ENCODE results near the gene CABLES1. TPM values are rescaled to one million over a fixed set of nuclear protein-coding genes. Genes with fewer than 3 reads are reported as not detected.
"Not testable (repeated sequence)": the region's sequence is repeated elsewhere in the genome, so short reads cannot be mapped to it uniquely, and the experiment has no call there.

CABLES1 gene
- total RNA-seq, 1 experiment from 2014 or later, result 7.1 TPM

DNA sequence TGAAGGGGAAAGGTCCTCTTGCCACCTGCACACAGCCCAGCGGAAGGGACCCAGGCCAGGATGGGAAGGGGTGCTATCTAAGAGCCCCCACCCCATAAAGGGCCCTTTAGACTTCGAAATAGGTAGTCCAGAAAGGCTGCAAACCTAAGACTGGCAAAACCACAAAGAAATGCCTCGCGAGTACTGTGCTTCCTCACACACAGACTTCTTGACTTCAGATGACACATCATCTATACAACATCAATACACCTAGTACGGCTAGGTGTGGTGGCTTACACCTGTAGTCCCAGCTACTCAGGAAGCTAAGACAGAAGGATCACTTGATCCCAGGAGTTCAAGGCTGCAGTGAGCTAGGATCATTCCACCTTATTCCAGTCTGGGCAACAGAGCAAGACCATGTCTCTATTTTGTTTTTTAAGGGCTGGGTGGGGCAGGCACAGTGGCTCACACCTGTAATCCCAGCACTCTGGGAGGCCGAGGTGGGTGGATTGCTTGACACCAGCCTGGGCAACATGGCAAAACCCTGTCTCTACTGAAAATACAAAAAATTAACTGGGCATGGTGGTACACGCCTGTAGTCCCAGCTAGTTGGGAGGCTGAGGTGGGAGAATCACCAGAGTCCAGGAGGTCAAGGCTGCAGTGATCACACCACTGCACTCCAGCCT, 125.8 kb downstream of the CABLES1 start:
- no peak for DNase-seq (ENCODE audit: low read depth)

DNA sequence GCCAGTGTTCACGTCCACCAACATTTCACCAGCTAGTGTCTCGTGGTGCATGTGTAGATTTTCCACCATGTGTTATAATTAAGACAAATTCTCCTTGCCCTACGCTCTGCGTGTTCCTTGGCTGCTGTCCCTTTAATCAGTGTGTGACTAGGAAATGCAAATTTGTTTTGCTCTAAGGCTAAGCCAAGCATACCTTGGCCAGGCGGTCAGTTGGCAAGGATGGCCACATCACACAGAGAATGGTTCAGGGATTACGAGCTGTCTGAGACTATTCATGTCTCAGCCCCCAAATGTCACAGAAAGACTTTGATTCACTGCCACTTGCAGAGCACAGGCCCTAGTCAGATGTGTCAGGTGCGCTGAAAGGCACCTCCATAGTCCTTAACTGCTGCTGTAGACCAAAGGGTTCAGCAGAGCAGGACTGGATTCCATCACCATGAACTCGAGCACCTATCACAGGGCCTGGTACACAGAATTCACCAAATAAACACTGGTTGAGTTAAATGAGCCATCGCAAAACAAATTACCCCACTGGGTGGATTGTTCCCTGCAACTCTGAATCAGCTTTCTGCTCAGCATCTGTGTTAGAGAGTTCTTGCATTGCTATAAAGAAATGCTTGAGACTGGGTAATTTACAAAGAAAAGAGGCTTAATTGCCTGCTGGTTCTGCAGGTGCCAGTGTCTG, 128.4 kb downstream of the CABLES1 start:
- no peak for DNase-seq (ENCODE audit: low read depth)

DNA sequence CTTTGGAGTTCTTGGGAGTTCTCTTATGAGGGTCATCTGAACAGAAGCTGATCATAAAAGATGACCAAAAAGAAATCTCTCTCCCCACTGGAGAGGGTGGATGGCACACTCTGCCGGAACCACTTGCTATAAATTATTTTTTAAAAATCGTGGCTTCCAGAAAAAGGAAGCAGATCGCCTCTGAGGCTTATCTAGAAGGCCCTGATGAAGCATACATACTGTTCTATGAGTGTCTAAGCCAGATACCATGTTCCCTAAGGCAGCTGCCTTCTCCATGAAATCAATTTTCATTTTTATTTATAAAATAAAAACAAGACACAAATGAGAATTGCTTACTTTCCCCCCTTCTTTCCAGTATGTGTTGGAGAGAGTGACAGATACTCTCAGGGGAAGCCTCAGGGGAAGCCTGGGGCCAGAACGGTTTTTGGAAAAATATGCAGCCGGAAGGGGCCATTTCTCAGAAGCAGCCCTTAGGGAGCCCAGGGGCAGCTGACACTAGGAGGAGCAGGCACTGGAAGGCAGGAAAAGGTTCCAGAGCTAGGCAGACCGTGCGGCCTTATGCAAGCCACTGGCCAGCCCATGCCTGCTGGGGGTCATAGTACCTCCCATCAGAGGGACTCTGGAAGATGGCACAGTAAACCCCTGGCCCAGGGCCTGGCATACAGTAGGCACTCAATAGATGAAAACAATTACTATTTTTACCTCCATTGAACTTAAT, 130.6 kb downstream of the CABLES1 start:
- no peak for DNase-seq (ENCODE audit: low read depth)

DNA sequence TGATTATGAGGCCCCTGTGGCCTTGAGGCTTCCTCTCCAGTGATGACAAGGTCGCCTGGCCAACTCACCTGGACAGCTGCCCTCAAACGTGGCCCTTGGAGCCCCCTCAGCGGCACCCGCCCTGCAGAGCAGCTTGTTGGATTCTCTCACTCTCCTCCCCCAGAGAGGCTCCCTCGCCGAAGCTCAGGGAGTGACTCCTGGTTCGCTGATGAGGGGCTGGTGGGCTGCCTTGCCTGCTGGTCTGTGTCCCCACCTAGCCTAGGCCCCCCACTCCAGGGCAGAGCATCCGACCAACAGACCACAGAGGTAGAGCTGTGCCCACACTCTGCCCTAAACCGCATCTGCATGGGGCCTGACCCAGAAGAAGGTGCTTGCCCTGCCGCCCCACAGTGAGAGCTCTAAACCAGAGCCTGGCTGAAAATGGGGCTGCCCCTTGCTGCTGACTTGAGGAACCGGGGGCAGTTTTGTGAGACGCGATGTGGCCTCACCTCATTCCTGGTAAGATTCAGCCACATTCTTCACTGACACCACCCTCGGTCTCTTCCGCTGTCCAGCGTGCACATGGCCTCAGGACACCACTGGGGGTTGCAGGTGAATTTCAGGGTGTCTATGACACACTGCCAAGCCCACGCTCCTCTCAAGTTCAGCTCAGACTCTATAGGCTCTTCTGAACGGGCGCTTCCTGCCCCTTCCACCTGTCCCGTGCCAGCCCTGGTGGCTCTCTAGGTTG, 131.6 kb downstream of the CABLES1 start:
- DNase-seq (ENCODE audit: low read depth), result no peak

DNA sequence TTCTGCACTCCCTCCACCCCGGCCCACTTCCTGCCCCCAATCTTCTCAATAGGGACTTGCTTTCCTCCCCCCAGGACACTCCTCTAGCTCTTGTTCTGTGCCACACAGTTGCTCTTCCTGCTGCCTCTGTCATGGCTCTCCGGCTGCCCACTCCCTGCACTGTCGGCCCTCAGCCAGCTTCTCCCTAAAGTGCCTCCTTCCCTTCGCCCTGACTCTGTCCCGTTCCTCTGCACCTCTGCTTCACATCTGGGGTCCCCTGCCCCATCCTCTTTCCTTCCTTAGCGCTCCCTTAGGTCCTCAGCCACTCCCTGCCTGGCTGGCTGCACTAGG, 132.1 kb downstream of the CABLES1 start:
- no peak for DNase-seq (ENCODE audit: low read depth)

DNA sequence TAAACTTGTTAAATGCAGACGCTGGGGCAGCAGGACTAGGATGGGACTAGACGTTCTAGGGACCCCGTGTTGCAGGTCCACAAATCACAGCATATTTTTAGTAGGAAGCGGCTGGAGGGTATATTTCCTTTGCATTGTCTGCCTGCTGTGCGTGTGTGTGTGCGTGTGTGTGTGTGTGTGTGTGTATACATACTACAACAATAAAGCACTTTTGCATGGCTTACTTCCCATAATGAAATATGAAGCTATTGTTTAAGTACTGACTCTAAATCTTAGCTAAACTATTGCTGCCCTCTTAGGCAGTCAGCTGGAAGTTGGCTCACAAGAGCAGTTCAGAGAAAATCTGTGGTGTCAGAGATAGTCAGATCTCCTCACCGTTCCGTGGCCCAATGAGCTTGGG, 133.4 kb downstream of the CABLES1 start:
- no peak for DNase-seq (ENCODE audit: low read depth)

DNA sequence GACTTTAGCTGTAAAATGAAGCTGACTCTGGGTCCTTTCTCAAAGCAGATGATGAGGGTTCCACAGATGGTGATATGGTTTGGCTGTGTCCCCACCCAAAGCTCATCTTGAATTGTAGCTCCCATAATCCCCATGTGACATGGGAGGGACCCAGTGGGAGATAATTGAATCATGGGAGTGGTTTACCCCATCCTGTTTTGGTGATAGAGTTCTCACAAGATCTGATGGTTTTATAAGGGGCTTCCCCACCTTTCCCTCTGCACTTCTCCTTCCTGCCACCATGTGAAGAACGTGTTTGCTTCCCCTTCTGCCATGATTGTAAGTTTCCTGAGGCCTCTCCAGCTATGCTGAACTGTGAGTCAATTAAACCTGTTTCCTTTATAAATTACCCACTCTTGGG, 133.8 kb downstream of the CABLES1 start:
- not testable (repeated sequence) for DNase-seq (ENCODE audit: low read depth)

DNA sequence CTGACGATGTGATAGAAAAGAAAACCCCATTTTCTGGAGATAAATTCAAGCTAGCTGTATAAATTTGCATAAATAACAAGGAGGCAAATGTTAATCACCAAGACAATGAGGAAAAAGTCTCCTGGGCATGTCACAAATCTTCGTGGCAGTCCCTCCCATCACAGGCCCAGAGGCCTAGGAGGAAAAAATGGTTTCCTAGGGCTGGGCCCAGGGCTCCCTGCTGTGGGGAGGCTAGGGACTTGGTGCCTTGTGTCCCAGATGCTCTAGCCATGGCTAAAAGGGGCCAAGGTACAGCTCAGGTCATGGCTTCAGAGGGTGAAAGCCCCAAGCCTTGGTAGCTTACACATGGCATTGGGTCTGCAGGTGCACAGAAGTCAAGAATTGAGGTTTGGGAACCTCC, 134.6 kb downstream of the CABLES1 start:
- no peak for DNase-seq (ENCODE audit: low read depth)

DNA sequence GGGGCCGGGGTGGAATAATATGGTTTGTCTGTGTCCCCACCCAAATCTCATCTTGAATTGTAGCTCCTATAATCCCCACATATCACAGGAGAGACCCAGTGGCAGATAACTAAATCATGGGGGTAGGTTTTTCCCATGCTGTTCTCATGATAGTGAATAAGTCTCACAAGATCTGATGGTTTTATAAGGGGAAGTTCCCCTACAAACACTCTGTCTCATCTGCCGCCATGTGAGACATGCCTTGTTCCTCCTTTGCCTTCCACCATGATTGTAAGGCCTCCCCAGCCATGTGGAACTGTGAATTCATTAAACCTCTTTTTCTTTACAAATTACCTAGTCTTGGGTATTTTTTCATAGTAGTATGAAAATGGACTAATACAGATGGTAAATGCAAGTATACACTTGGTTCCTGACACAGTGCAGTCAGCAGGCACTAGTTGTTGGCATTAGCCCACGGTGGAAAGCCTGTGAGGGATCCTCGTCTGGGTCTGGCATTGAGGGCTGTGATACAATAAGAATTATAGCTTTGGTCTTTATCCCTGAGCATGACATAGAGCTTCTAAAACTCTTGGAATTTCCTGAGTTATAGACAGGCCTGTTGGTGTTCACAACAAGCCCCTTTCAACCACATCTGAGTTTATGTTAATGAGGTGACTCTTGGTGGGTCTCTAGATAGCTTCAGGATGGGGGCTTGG, 135.8 kb downstream of the CABLES1 start:
- no peak for DNase-seq (ENCODE audit: low read depth)

DNA sequence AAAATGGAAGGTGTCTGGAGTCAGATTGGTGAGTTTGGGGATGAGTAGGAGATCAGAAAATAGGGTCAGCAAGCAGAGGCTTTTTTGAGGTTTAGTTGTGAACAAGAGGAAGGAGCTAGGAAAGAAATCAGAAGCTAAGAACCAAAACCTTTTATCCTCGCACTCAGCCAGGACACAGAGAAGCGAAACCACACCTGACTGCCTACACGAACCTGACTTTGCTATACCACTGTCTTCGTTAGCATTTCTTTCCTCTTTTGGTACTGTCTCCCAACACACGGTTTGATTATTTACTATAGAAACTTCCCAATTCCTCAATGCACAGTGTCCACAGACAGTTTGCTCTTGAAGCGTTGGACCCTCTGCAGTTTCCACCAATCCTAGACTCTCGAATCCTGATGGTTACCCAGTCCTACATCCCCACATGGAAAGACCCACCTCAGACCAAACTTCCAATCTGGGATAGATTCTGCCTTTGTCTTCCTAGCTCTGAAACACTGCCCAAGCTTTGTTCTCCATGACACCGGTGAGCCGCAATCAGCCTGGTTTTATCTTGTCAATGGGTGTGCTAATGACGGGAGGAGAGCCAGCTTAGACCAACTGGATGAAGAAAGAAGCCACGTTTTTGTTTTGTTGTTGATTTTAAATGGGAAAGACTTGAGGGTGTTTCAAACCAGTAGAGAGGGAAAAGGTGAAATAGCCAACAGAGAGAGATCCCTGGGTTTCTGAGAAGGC, 137.4 kb downstream of the CABLES1 start:
- no peak for DNase-seq (ENCODE audit: low read depth)

DNA sequence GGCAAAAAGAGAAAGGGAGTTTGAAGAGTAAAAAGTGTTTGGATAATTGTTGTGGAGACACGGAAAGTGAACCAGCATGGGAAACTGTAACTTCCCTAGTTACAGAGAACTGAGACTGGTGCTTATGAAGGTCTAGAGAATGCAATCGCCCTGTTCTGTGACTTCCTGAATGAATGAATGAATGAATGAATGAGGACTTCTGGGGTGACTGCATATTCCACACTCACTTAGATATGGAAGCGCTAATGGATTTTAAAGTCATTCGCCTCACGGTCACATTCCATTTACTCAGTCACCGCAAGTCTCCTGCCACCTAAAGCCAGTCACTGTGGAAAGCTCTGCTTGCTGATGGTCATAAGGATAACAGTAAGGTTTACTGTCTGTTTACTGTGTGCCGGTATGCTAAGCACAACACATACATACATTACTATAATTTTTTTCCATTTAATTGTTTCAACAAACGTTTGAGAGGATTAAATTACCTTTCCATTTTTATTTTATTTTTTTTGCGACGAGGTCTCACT, 138.2 kb downstream of the CABLES1 start:
- no peak for DNase-seq (ENCODE audit: low read depth)

DNA sequence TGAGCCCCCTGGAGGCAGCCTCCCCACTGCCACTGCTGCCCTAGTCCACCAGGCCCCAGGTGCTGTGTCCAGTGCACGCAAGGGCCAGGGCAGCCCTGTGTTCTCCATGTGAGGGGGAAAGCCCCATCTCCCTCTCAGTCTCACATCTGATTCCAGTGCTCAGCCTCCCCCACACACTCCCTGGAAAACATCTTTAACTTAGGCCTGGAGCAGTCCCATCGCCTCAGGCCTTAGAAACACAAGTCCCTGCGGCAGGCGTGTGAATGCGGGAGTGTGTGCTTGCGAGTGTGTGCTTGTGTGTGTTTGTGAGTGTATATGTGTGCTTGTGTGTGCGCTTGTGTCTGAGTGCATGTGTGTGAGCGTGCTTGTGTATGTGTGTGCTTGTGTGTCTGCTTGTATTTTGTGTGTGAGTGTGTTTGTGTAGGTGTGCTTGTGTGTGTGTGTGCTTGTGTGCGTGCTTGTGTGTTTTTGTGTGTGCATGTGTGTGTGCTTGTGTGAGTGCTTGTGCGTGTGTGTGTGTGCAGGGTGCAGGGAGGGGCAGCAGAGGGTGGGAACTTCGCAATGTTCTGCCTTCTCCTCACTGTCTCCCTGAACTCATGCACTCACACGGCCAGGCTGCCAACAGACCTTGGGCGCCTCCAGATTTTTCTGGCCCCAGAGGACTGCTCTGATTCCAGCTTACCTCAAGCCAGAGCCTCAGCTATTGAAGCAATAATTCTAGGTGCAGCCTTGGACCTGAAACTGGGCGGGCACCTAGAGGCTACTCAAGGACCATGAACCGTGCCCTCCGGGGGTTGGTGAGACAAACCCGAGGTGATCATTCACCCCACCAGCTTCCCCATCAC, 139.6 kb downstream of the CABLES1 start:
- DNase-seq (ENCODE audit: low read depth), result no peak

DNA sequence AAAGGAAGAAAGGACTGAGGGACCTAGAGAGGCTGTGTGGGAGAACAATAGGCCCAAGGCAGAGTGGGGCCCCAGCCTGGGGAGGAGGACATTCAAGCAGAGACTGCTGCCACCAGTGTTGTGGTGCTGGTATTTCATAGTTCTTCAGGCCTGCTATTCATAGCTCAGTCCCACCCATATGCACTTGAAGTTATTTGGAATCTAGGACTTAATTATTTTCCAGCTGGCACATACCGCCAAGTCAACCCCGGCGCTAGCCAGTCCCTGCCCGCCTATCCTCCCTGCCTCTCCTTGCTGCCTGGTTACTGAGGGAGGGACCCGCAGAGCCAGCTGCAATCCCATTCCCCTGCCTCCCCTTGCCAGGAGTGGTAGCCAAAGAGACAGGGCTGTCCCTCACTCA, 141.2 kb downstream of the CABLES1 start:
- DNase-seq (ENCODE audit: low read depth), result no peak

DNA sequence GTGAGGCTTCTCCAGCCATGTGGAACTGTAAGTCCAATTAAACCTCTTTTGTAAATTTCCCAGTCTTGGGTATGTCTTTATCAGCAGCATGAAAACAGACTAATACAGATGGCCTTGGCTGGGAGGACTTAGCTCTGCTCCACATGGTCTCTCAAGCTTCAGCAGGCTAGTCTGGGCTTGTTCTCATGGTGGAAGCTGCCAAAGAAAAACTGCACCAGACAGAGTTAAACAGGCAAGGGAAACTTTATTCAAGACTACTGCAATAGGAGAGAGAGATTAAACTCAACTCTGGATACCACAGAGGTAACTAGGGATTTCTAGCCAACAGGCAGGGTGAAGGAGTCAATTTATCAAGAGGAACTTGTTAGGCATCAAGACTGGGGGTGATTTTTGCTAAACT, 142.1 kb downstream of the CABLES1 start:
- no peak for DNase-seq (ENCODE audit: low read depth)

DNA sequence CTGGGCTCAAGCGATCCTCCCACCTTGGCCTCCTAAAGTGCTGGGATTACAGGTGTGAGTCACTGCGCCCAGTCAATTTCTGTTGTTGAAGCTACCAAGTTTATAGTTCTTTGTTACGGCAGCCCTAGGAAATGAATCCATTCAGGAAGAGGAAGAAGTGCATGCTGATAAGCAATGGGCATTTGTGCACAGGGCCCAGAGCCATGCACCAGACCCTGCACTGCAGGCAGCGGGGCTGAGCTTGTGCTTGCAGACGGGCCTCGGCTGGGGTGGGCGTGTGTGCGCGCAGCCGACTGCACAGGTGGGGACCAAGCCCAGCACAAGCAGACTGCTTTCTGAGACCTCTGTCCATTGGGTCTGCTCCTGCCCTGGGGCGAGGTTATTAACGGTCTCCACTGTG, 144.6 kb downstream of the CABLES1 start:
- DNase-seq (ENCODE audit: low read depth), result no peak

DNA sequence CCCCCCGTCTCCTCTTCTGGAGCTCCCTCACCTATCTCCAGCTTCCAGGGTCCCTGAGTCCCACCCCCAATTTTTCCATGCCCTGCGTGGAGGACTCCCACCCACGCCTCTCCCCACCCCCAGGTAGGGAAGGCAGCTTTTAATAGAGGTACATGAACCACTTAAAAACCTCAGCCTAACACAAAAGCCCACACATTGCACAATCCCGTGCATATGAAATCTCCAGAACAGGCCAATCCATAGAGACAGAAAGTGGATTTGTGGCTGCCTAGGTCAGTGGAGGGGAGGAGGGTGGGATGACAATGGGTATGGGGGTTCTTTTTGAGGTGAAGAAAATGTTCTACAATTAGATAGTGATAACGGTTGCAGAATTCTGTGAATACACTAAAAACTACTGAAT, 145.6 kb downstream of the CABLES1 start:
- DNase-seq (ENCODE audit: low read depth), result no peak

DNA sequence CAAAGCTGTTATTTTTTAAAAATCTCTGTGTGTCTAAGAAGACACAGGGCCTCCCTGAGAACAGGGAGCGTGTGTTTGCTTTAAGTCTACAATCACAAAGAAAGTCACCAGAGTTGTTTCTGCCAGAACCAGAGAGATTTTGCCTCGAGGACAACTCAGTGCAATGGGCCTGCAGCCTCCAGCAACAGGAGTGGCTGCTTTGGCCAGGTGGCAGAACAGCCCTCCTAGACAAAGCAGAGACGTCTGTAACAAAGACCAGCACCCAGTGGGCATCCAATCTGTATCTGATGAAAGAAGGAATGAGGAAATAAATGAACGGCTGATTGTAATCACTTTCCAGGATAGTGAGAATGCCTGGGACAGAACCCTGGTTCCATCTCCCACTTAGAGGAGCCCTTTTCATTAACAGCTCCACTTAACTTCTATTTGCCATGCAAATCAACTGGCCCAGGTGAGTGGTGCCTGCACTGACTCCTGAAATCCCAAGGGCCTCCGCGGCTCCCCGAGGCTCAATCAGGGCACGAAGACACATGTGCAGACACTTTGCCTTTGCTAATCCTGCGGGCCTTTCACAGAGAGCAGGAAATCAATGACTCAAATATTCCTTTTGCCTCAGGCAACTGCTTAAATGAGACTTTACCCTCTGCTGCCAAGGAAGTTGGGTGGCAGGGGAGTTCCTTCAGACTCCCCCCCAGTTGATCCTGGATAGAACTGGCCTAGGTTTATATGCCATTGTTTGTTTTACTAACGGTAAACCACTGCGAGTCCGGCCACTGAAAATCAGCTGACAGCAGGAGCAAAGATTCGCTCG, 146.5 kb downstream of the CABLES1 start:
- DNase-seq (ENCODE audit: low read depth), result no peak

DNA sequence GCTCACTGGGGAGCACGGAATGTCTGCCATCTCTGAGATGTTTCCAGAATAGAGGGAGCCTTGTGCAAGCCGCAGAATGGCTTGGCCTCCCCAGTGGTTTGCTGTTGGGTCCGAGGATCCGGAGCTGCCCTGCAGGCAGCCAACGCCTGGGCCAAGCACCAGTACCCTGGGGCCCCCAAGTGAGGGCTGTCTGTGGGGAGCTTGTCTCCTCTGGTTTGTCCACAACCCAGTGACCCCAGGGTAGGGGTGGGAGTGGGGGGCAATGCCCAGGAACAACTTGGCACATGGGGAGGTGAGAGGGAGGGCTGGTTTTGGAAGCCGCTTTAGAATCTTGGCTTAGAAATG, 147.1 kb downstream of the CABLES1 start:
- no peak for DNase-seq (ENCODE audit: low read depth)

DNA sequence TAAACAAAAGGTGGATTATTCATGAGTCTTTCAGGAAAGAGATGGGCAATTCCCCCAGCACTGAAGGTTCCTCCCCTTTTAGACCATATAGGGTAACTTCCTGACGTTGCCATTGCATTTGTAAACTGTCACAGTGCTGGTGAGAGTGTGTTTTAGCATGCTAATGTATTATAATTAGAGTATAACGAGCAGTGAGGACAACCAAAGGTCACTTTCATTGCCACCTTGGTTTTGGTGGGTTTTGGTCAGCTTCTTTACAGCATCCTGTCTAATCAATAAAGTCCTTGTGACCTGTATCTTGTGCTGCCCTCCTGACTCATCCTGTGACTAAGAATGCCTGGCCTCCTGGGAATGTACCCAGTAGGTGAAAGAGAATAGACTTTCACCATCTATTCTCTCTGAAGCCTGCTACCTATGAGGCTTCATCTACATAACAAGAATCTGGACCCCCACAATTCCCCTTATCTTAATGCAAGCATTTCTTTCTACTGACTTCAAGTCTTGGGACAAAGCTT, 148.7 kb downstream of the CABLES1 start:
- peak; percentile 49 for DNase-seq (ENCODE audit: low read depth)

Measured in LHCN-M2 (cell line).